Stimulated activated CD4-positive, alpha-beta T cell treated with anti-CD3 and anti-CD28 coated beads, TNF-alpha, amount 100 ng/mL, for 4 hours (primary cell): Measurements from ENCODE around the gene ADAT1.

Source experiments
- DNase-seq, 3 experiments: peaks; one replicate each; pipeline ENCODE4 v3.0.0-alpha.2; 2020; ENCODE audit warnings: low read depth in 3 of 3

Gene ADAT1

DNA sequence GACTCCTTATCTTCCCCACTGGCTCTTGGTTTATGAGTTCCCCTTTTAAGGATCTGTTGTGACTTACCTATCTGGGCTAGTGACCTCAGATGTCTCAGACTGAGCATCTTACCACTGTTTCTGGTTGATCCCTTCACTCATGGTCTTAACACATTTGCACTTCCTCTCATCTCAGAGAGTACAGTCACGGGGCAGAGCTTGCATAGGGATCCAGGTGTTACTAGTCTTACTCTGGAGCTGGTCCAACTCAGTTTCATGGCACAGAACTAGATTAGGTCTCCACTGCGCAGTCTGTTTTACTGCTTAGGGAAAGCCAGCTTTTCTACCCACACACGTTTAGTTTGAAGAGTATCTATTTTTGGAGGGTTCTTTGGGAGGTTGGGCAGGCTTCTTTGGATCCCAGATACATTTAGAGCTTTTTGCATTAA, 46.7 kb downstream of the ADAT1 start:
- DNase-seq: no peak

- DNase-seq: no peak
Observed at GRCh38 chr16:75575958-75576357, 47.1 kb downstream of the ADAT1 start.

DNA sequence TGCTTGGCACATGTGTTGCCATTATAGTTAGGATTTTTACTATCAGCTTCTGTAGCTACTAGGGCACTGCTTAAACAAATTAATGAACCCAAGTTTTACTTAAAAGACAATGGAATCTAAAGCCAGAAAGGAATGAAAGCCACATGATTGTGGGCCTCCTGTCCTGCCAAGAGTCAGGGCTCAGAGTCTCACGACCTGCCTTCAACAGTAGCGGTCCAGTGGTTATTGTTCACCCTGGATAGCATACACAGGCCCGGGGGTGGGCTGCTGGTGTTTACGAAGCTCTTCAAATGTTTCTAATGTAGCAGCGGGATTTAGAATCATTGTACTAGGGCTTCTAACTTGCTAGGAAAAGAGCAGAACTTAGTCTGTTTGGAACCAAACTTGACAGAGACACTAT, 49.1 kb downstream of the ADAT1 start:
- no peak for DNase-seq

- DNase-seq: no peak
Observed at GRCh38 chr16:75572864-75573542, 50.1 kb downstream of the ADAT1 start.

GRCh38 chr16:75570396-75571065, 52.5 kb downstream of the ADAT1 start:
- no peak for DNase-seq

- DNase-seq: no peak
Observed at GRCh38 chr16:75567911-75568310, 55.2 kb downstream of the ADAT1 start.

- DNase-seq: no peak
Observed at GRCh38 chr16:75566758-75567255, 56.3 kb downstream of the ADAT1 start.

- DNase-seq: peak; percentile 81 to 89 (median 82)
Observed at GRCh38 chr16:75566040-75566757, 56.9 kb downstream of the ADAT1 start, which contains the start of gene GABARAPL2. Gene GABARAPL2 (plus strand): TSS chr16:75566379. CDS start chr16:75566487, 108 bp downstream.

DNA sequence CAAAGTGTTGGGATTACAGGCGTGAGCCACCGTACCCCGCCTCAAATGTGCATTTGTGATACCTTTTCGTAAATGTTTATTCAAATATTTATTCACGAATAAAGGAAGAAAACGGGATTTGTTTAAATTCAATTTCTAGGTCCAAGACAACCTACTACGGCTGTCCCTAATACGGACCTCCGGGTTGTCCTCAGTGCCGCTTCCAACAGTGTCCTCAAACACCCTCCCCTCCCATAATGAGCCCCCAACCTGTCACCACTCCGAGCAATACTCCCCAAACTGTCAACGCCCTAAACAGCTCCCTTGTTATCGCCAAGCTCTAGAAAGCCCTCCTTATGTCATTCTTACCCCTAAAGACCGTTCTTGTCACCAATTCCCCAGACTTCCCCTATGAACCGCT, 57.4 kb downstream of the ADAT1 start:
- no peak for DNase-seq

DNA sequence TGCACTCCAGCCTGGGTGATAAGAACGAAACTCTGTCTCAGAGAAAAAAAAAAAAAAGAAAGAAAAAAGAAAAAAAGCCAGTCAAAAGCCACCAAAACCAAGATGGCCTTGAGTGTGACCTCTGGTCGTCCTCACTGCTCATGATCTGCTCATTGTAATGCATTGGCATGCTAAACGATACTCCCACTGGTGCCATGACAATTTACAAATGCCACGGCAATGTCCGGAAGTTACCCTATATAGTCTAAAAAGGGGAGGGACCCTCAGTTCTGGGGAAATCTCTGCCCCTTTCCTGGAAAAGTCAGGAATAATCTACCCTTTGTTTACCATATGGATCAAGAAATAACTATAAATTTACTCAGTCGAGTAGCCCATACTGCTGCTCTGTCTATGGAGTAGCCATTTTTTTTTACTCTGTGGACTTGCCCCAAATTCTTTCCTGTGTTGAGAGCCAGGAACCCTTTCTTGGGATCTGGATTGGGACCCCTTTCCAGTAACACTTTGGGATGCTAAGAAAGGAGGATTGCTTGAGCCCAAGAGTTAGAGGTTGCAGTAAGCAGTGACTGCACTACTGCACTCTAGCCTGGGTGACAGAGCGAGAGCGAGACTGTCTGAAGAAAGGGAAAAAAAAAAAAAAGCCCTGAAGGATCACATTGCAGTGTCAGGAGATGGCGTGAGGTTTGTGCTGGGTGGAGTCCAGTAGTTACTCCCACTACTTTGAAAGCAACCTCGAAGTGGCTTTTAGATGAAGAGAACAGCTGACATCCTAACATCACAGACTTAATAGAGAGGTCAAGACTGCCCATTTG, 63.3 kb downstream of the ADAT1 start:
- DNase-seq: no peak

DNA sequence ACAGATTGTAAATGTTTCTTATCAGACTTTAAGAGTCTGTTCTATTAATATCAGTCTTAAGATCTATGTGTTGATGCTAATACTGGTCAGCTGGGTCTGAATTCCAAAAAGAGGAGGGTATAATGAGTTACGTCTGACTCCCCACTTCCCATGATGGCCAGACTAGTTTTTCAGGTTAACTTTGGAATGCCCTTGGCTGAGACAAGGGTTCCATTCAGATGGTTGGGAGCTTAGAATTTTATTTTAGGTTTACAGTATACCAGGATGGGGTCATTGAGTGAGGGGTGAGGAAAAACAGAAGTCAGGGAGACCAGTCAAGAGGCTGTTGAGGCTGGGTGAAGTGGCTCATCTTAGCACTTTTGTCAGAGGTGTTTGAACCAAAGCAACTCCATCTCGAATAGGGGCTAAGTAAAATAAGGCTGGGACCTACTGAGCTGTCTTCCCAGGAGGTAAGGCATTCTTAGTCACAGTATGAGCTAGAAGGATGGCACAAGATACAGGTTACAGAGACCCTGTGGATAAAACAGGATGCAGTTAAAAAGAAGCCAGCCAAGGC, 64.2 kb downstream of the ADAT1 start:
- no peak for DNase-seq

- DNase-seq: no peak
Observed at GRCh38 chr16:75556431-75556950, 66.6 kb downstream of the ADAT1 start.

GRCh38 chr16:75555707-75556430, 67.2 kb downstream of the ADAT1 start, which contains the start of gene TMEM231:
Gene TMEM231 (minus strand): TSS chr16:75556252. CDS start chr16:75556209, 43 bp downstream.
- DNase-seq: peak; percentile 94 to 95 (median 94)

DNA sequence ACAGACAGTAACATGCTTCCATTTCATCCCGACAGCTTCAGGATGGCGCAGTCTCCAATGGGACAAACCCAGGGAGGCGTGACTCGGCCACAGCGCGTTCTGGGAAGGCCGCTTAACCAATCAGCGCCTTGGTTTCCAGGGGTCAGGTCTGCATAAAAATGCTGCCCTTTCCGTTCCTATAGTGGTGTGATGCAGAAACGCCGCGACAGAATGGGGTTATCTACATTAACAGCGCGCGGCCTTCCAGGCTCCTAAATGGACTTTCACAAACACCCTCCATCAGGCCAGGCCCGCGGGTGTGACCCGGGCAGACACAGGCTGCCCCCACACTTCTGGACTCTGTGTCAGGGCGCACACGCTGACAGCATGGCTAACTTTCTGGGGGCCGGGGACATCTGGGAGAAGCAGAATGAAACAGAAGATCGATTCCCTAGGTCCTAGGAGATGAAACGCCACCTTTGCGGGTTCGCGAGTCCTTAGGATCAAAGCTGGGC, 67.8 kb downstream of the ADAT1 start:
- no peak for DNase-seq

- DNase-seq: no peak
Observed at GRCh38 chr16:75552951-75553350, 70.1 kb downstream of the ADAT1 start.

GRCh38 chr16:75550211-75550662, 72.8 kb downstream of the ADAT1 start:
- no peak for DNase-seq
